Body of pancreas (tissue), 4 donors: ENCODE results near the gene PIMREG. TPM values are rescaled to one million over a fixed set of nuclear protein-coding genes. Genes with fewer than 3 reads are reported as not detected.

Source experiments
- ATAC-seq: fragments of 150-250 bp; one replicate; pipeline ENCODE4 v1.9.1; 2016
- DNase-seq, 4 donors: peaks; one replicate each; pipeline ENCODE4 v3.0.0-alpha.2; 2019
- H3K27ac ChIP-seq, 4 donors: fragments of 200-600 bp; sonication (generic); 1 replicate in 3 of 4; 2 replicates in 1 of 4; pipeline versions ENCODE4 v1.5.1 to v1.6.1; 2016 to 2019; ENCODE audit warnings: mild to moderate bottlenecking in 1 of 4, mixed read lengths in 1 of 4, moderate library complexity in 1 of 4
- H3K27me3 ChIP-seq, 2 donors: fragments of 200-600 bp; sonication (generic); one replicate each; pipeline ENCODE4 v1.6.0; 2016; ENCODE audit warnings: mild to moderate bottlenecking in 1 of 2
- H3K36me3 ChIP-seq, 2 donors: fragments of 200-600 bp; sonication (generic); replicated peaks in 1 of 2; 2 replicates each; pipeline ENCODE4 v1.5.1; 2016; ENCODE audit warnings: low read depth in 2 of 2; ENCODE audit not compliant: insufficient read depth in 1 of 2
- H3K4me1 ChIP-seq: fragments of 200-600 bp; sonication (generic); one replicate; pipeline ENCODE4 v1.6.0; 2016
- H3K4me3 ChIP-seq, 2 donors: fragments of 200-600 bp; sonication (generic); 1 replicate in 1 of 2; 2 replicates in 1 of 2; pipeline ENCODE4 v1.5.1; 2016 to 2019
- H3K9me3 ChIP-seq, 3 donors: fragments of 200-600 bp; sonication (generic); 1 replicate in 2 of 3; 2 replicates in 1 of 3; pipeline ENCODE4 v1.5.1; 2016
- POLR2A ChIP-seq, 3 donors: fragments of 450-650 bp; IDR thresholded peaks; one replicate each; pipeline ENCODE4 v1.6.1; 2016; ENCODE audit warnings: antibody characterized with exemption in 3 of 3, mild to moderate bottlenecking in 2 of 3
- WGBS, 2 donors: methylation state at CpG; one replicate each; pipeline ENCODE4 v1.1.5; 2017; 5-methylcytosine and 5-hydroxymethylcytosine counted together
- intact Hi-C: fragments of 100-400 bp; cut with DNase I; formaldehyde crosslinking; loops from one replicate; pipeline ENCODE4 v1.15.1; 2023
- total RNA-seq, 2 donors: library from RNA; depleted of rRNA; stranded (reverse); fragments of >200 nt; gene quantifications; one replicate each; pipeline ENCODE4 v1.1.0, GENCODE V29; 2016
- TF ChIP-seq, protein P1 (sequence below), 7 experiments: fragments of 450-650 bp in 4 of 7; fragments of 200-600 bp in 3 of 7; sonication (generic) in 3 of 7; IDR thresholded peaks; one replicate each; pipeline ENCODE4 v1.5.1; 2016 to 2019; ENCODE audit warnings: antibody characterized with exemption in 7 of 7

Gene PIMREG
- total RNA-seq, 2 donors from 2014 or later: not detected

DNA sequence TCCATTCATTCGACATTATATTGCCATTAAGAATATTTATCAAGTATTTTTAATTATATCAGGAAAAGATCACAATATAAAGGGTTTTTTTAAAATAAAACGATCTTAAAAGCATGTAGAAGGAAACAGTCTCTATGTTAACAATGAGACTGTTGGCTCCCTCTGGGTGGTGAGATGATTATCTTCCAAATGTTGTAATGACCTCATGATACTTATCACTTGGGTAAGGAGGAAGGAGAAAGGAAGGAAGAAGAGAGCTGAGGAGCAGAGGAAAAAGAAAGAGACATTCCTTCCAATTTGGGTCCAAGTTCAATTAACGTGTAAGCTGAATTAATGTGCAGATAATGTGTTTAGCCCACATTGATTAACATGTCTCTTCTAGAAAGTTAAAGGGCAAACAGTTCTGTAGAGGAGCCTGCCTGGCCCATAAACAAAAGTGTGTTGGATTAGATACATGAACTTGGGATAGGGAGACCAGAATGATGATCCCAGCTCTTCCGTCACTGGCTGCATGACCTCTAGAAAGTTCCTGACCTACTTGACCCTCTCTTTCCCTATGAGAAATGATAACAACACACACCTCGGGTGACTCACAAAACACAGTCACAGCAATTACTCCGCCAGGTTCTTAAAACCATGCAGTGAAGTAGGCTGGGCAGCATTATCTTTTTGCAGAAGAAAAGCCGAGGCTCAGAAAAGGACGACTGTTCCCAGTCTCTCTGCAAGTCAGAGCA, 32.0 kb downstream of the PIMREG start:
- H3K27ac ChIP-seq: no peak overlapping the region
- no peaks in the 10 kb centered on the region for H3K4me1 ChIP-seq
- H3K9me3 ChIP-seq: no peaks in the 10 kb centered on the region
- ATAC-seq (no peak), DNase-seq (no peak)
- no peaks in the 10 kb centered on the region for H3K27me3 ChIP-seq
- H3K4me3 ChIP-seq: no peak overlapping the region
- 63 to 69% methylated on average over 8 of the region's 8 CpGs for WGBS, 2 donors
- no peaks in the 10 kb centered on the region for H3K36me3 ChIP-seq
- TF ChIP-seq POLR2A (IDR thresholded peaks at IDR 0.05): no peak
- TF ChIP-seq, protein P1, sequence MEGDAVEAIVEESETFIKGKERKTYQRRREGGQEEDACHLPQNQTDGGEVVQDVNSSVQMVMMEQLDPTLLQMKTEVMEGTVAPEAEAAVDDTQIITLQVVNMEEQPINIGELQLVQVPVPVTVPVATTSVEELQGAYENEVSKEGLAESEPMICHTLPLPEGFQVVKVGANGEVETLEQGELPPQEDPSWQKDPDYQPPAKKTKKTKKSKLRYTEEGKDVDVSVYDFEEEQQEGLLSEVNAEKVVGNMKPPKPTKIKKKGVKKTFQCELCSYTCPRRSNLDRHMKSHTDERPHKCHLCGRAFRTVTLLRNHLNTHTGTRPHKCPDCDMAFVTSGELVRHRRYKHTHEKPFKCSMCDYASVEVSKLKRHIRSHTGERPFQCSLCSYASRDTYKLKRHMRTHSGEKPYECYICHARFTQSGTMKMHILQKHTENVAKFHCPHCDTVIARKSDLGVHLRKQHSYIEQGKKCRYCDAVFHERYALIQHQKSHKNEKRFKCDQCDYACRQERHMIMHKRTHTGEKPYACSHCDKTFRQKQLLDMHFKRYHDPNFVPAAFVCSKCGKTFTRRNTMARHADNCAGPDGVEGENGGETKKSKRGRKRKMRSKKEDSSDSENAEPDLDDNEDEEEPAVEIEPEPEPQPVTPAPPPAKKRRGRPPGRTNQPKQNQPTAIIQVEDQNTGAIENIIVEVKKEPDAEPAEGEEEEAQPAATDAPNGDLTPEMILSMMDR (IDR thresholded peaks at IDR 0.05): no peak
- intact Hi-C loops: no loop called here

DNA sequence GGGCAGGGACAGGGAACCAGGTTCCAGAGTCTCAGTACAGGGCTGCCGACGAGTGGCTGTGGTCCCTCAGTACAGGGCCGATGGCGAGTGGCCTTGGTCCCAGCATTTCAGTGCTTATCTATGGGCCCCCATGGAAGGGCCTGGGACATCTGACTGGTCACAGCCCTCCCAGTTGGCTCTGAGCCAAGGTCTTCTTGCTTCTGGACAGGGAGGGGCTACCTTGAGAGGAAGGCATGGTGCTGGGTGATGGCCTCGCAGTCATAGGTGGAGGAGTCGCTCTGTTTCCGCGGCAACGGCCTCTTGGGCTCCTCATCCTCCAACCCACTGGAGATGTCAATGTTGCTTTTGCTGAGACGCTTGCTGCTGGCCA, 32.5 kb downstream of the PIMREG start:
- 72 to 89% methylated on average over 2 to 10 of the region's 10 CpGs for WGBS, 2 donors
- no peak for DNase-seq
- intact Hi-C loops: no loop called here
- no peak overlapping the region for H3K4me3 ChIP-seq
- H3K9me3 ChIP-seq: no peaks in the 10 kb centered on the region
- ATAC-seq: no peak
- no peaks in the 10 kb centered on the region for H3K27me3 ChIP-seq
- no peak overlapping the region for H3K27ac ChIP-seq
- H3K36me3 ChIP-seq: no peaks in the 10 kb centered on the region
- TF ChIP-seq, protein P1 (IDR thresholded peaks at IDR 0.05): no peak
- TF ChIP-seq POLR2A (IDR thresholded peaks at IDR 0.05): no peak
- H3K4me1 ChIP-seq: no peaks in the 10 kb centered on the region

DNA sequence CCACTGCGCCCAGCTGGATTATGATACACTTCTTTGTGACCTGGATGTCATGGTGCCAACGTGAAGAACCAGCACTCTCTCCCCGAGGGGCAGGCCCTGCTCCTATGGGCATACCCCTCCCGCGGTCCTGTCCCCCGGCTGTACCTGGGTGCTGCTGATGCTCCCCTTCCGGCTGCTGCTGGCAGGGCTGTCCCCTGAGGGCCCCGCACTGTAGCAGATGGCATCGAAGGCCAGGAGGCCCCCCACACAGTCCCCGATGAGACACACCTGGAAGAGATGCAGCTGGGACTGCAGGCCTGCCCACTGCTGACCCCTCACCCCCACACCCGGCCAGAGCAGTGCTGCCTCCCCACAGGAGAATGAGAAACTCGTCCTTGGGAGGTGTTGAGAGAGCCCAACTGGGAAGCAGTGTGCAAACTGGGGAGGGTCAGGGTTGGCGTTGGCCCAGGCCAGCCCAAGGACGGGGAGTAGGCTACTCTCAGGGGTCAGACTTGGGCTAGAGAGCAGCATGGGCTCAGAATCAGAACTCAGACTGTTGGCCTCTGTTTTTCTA, 33.7 kb downstream of the PIMREG start:
- ATAC-seq (no peak), DNase-seq (no peak)
- intact Hi-C loops: no loop called here
- Histone ChIP-seq H3K9me3 (no peaks in the 10 kb centered on the region), H3K27ac (no peak overlapping the region), H3K27me3 (no peaks in the 10 kb centered on the region), H3K36me3 (no peaks in the 10 kb centered on the region), H3K4me1 (no peaks in the 10 kb centered on the region), H3K4me3 (no peak overlapping the region)
- TF ChIP-seq, protein P1 (IDR thresholded peaks at IDR 0.05): no peak
- TF ChIP-seq POLR2A (IDR thresholded peaks at IDR 0.05): no peak
- WGBS, 2 donors: 70 to 84% methylated on average over 8 to 13 of the region's 14 CpGs

DNA sequence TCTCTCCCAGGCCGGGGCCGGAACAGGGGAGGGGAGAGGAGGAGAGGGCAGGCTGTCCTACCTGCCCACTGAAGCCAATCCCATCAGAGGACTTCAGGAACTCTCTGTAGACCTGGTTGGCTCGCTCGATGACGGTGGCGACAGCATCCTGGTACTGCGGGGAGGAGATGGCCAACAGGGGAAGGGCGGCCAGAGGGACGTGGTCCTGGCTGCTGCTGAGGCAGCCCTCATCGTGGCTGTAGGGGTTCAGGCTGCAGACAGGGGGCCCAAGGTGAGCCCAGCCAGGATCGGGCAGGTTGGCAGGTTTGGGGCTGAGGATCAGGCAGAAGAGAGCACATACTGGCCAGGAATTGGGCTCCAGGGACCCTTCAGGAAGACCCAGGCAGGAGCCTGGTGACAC, 34.2 kb downstream of the PIMREG start:
- no peak for DNase-seq
- Histone ChIP-seq H3K9me3 (no peaks in the 10 kb centered on the region), H3K4me3 (no peak overlapping the region), H3K36me3 (no peaks in the 10 kb centered on the region), H3K27me3 (no peaks in the 10 kb centered on the region), H3K4me1 (no peaks in the 10 kb centered on the region), H3K27ac (no peak overlapping the region)
- no peak for ATAC-seq
- intact Hi-C loops: no loop called here
- no peak for TF ChIP-seq POLR2A (IDR thresholded peaks at IDR 0.05)
- TF ChIP-seq, protein P1 (IDR thresholded peaks at IDR 0.05): no peak
- WGBS, 2 donors: 83 to 88% methylated on average over 9 to 11 of the region's 11 CpGs
